HL-60/S4 treated with phorbol 12-myristate 13-acetate at 8.2 ng/mL for 4 days and 3 days (cell line): ENCODE results near the gene CXCR2.
"Not testable (repeated sequence)": the region's sequence is repeated elsewhere in the genome, so short reads cannot be mapped to it uniquely, and the experiment has no call there.

Source experiments
- in situ Hi-C: fragments of 300-500 bp; cut with MboI; formaldehyde crosslinking; loops from 2 replicates; pipeline ENCODE4 v1.15.0; 2022; ENCODE audit warnings: low sequenced_read_pairs

Gene CXCR2

GRCh38 chr2:218129458-218130135 lies 3.8 kb downstream of the CXCR2 start:
- in situ Hi-C loops, result no loop called here

DNA sequence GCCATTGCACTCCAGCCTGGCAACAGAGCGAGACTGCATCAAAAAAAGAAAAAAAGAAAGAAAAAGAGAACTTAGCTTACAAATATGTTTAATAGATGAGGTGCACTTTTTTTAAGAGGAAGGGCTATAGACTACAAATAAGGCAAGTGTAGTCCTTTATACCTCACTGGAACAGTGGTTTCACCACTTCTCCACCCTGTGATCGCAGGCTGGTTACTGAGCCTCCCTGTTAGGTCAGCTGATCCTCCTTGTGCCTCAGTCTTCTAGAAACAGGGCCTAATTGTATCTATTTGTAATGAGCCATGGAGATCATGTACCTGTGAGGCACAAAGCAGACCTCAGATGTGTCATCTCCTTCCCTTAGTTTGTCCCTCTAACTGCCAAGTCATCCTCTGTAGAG lies 4.5 kb downstream of the CXCR2 start:
- in situ Hi-C loops, result no loop called here

DNA sequence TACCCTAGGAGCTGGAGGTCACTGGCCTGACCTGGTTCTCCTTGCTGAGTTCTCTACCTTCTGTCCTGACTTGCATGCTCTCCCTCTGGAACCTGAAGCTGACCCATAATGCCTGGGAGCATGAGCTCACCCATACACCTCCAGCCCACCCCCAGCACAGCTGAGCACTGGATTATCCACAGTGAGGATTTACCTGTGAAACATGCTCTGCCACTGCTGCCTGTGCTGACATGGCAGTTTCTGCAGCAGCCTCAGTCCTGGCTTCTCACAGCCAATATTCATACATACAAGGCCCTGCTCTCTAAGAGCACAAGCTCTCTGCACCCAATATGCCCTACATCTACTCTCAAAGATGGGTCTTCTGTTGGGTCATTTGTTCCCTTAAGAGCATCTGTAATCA lies 5.0 kb downstream of the CXCR2 start:
- in situ Hi-C loops, result no loop called here

GRCh38 chr2:218137514-218137913 lies 11.7 kb downstream of the CXCR2 start:
- in situ Hi-C loops, result no loop called here

DNA sequence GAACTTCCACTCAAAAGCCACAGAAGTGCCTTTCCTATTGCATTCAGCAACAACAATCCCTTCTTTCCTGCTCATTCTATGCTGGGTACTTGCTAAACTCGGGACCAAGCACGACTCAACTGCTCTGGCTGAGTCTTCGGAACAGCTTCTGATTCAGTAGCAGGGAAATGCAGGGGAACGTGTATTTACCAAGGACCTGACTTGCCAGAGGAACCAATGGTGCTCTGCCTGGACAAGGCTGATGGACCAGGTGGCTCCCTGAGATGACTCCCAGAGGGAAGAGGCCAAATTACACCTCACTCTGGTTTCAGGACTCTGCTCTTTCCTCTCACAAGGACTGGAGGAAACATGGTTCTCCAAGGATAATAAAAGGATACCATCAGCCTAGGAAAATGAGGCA lies 12.2 kb downstream of the CXCR2 start:
- in situ Hi-C loops, result no loop called here

DNA sequence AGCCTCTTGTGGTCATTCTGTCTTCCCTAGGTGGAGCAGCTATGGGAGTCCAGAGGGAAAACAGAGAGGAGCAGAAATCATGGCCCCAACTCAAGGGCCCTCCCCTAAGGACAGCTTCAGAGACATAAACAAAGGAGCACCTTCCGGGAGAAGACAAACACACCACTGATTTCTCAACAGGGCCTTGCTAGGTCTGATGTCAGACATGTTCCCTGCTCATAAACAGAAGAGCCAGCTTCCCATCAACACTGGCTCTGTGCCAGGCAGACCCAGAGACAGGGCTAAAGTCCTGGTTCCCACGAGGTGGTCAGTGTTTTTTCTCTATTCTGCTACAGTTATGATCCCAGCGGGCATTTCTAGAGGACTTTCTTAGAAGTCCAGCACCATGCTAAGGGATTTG lies 19.3 kb downstream of the CXCR2 start:
- in situ Hi-C loops, result no loop called here

GRCh38 chr2:218146056-218146455 lies 20.2 kb downstream of the CXCR2 start:
- in situ Hi-C loops, result no loop called here

DNA sequence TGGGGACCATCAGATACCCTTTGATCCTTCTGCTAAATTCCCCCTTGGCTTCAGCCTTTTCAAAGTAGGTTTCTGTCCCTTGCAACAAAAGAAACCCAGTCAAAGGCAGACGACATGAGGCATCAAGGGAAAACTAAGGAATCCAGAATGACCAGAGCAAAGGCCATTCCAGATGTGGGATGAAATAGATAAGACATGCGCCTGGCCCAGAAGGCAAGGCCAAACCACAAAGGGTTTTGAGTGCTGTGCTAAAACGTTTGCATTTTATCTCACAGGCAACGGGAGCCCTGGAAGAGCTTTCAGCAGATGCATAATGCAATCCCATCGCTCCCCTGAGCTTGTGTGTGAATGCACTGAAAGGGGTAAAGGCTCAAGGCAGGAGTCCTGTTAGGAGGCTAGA lies 23.3 kb downstream of the CXCR2 start:
- in situ Hi-C loops, result no loop called here

DNA sequence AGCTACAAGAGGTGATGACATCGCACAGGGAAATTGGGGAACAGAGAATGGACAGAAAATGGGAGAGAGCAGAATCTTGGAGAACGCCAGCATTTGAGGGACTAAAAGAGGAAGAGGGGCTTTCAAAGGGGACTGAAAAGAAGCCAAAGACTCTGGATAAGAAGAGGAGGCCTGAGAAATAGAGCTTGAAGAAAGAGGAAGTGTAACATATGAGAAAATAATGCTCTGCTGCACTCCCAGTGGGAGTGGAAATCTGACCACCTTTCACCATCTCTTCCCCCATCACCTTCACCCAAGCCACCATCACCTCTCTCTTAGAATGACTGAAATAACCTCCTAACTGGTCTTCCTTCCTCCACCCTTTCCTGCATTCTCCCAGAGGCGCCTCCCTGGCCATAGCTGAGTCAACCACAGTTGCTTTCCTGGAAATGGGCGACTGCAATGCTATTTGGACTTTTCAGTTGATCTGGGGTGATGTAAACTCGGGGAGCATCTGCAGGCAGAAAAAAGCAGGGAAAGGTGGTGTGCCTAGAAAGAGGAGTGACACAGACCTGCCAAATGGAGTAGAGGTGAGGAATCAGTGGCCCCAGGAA lies 24.1 kb downstream of the CXCR2 start:
- in situ Hi-C loops, result no loop called here

DNA sequence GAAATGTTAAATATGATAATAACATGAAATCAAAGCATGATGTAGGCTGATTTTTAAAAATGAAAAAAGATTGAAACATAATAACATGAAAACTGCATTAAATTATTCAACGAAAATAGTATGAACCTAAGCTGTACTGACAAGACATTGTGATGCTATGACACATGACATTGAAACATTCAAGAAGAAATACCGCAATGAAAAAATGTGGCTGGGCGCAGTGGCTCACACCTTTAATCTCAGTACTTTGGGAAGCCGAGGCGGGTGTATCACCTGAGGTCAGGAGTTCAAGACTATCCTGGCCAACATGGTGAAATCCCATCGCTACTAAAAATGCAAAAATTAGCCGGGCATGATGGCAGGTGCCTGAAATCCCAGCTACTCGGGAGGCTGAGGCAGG lies 26.3 kb downstream of the CXCR2 start:
- in situ Hi-C loops, result no loop called here

DNA sequence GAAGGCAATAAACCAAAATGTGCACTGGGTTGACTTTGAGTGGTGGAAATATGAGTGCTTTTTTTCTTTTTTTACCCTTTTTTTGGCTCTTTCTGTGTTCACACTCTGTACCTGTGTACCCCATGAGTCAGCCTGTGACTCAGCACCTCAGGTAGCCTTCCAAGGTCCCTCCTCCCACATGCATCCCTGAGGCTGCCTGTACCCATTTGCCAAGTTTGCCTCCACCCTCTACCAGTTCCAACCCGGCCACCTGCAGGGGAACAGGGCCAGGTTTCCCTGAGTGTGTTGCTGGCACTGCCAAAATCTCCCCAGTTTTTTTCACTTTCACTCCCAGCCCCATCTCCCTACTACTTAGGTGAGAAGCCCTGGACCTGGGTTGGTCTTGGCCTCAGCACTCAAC lies 26.9 kb downstream of the CXCR2 start:
- in situ Hi-C loops, result no loop called here

DNA sequence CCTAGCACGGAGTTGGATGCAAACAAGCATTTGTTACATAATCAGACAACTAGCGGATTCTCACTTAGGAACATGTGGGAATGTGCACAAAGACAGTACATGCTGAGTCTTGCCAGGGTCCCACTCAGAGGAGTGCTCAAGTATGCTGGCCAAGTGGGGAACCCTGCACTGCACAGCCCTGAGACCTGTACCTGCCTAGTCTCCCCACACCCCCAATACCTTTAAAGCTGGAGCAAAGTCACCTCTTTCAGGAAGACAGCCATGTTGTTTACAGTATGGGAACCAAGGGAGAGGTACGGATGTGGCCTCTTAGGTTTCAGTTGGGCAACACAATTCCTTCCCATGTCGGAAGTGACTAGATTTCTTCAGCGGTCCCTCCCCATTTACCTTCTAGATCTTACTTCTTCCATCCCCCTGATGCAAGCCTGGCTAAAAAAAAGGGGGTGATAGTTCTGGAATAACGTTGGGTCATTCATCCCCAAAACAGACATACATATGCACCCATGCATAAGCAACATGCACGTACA lies 30.2 kb downstream of the CXCR2 start:
- in situ Hi-C loops, result no loop called here

- in situ Hi-C loops, result no loop called here
Measured at GRCh38 chr2:218161644-218162043, 35.8 kb downstream of the CXCR2 start.

GRCh38 chr2:218162814-218163213 lies 37.0 kb downstream of the CXCR2 start:
- in situ Hi-C loops, result no loop called here

DNA sequence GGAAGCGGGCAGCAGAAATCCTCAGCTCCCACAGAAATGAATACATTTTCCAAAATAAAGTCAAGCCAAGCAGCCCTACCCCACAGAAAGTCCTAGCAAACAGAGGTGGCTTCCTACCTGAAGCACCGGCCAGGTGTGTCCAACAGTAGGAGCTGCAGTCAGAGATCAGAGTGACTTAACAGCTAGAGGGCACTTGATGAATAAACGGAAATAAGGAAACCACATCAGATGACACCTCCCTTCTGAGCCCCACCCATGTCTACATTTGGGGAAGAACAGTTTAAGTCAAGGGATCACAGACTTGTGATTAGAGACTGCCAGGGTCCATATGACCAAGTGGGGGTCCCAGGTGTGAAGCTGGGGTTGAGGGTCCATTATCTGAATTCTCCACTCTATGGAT lies 41.0 kb downstream of the CXCR2 start, which contains the start of gene CXCR1:
Gene CXCR1 (minus strand): TSS at position 172 of the 400 bp plus-strand sequence. CDS start 1,751 bp downstream, outside the sequence.
- in situ Hi-C loops, result no loop called here

DNA sequence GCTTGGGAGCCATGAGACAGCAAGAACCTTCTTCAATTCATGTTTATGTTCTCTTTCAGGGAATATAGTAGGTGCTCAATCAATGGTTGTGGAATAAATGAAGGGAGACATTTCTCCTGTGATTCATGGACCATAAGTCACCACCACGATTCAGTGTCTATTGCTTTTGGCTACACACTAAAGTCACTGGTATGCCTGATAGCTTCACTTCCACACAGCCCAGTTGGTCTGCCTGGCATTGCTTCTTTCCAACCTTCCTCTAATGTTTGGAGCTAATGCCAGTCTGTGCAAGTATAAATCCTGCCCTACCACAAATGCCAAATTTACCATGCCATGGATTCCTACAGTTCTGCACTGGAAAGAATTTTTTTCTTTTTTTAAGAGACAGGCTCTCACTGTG lies 42.2 kb downstream of the CXCR2 start:
- in situ Hi-C loops, result no loop called here

DNA sequence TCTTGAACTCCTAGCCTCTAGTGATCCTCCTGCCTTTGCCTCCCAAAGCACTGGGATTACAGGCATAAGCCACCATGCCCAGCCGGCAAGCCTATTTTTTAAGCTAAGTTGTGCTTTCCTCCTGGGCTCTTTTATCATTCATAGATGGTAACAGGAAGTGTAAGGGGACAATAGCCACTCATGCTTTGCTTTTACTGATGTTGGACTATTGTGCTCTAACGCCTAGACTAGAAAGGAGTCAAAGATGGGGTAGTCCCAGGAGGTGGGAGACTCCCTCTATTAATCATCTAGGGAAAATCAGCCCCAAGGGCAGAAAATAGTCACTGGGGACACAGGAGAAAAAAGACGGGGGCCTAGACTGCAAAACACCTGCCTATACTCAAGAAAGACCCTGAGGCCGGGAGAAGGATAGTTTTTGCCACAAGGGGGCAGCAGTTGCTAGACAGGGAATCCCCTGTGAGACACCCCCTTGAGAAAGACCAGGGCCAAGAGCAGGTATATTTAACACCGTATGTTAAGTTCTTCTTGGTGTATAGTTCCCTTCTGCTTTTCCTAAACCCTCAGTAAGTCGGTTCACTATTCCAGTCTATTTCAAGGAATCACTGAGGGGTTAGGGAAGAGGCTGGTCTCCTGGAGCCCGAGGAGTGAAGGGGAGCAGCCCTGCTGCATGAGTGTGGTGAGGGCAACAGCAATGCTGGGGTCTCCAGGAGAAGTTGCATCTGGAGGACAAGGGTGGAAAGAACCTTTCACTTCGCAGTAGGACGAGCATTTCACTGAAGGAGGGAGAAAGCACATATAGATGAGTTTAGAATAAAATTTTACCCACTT lies 43.0 kb downstream of the CXCR2 start:
- in situ Hi-C loops, result no loop called here

- in situ Hi-C loops, result no loop called here
Measured at GRCh38 chr2:218169757-218170546, 44.1 kb downstream of the CXCR2 start.

GRCh38 chr2:218171744-218172143 lies 45.9 kb downstream of the CXCR2 start:
- in situ Hi-C loops, result not testable (repeated sequence)

DNA sequence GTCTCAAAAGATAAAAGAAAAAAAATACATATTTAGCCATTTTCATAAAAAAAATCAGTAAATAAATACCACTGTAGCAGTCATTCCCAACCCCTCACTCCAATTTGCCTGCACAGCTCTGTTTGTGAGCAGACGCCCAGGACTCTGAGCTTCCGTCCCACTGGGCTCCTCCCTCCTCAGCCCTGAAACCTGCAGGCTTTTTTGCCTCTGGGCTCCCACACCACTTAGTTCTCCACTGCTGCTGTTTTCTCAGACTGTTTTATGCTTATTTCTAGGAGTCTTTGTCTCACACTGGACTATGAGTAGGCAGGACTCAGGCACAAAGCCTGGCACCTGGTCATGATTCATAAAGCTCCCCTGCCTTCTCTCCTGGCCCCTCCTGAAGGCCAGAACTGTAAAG lies 47.0 kb downstream of the CXCR2 start:
- in situ Hi-C loops, result no loop called here

- in situ Hi-C loops, result no loop called here
Measured at GRCh38 chr2:218179782-218180181, 54.0 kb downstream of the CXCR2 start.
